PFSK-1 (cell line): ENCODE data around the gene SPAG9.

Experiments
- FOXP2 ChIP-seq: optimal IDR thresholded peaks from 2 replicates; pipeline ENCODE3; 2011; ENCODE audit warnings: borderline replicate concordance, control low read depth, inconsistent platforms; ENCODE audit not compliant: insufficient read depth; ENCODE audit errors: extremely low read length, extremely low read depth
- POLR2AphosphoS5 ChIP-seq: IDR thresholded peaks from 2 replicates; pipeline ENCODE4 v1.6.1; 2012; ENCODE audit warnings: low read depth, mild to moderate bottlenecking, control low read depth, low read length, moderate library complexity
- SIN3A ChIP-seq: IDR thresholded peaks from 2 replicates; pipeline ENCODE4 v1.6.1; 2012; ENCODE audit warnings: mild to moderate bottlenecking, low read length, moderate library complexity, borderline replicate concordance; ENCODE audit not compliant: insufficient read depth
- TAF1 ChIP-seq: IDR thresholded peaks from 2 replicates; pipeline ENCODE4 v1.6.1; 2012; ENCODE audit warnings: low read length, control low read depth, borderline replicate concordance; ENCODE audit not compliant: insufficient read depth
- TF ChIP-seq, protein P1 (sequence below), 2 experiments: IDR thresholded peaks; 2 replicates each; pipeline versions ENCODE4 v1.6.1 to v1.8.0; 2011 to 2012; ENCODE audit warnings: low read depth in 2 of 2, low read length in 2 of 2, control low read depth in 1 of 2, inconsistent platforms in 1 of 2, mild to moderate bottlenecking in 1 of 2, moderate library complexity in 1 of 2; ENCODE audit not compliant: insufficient read depth in 1 of 2

SPAG9 gene

GRCh38 chr17:51121620-51122472 is 1.2 kb upstream of the SPAG9 start:
- TF ChIP-seq FOXP2: no peak
- TF ChIP-seq TAF1: no peak
- TF ChIP-seq SIN3A: no peak
- TF ChIP-seq, protein P1, sequence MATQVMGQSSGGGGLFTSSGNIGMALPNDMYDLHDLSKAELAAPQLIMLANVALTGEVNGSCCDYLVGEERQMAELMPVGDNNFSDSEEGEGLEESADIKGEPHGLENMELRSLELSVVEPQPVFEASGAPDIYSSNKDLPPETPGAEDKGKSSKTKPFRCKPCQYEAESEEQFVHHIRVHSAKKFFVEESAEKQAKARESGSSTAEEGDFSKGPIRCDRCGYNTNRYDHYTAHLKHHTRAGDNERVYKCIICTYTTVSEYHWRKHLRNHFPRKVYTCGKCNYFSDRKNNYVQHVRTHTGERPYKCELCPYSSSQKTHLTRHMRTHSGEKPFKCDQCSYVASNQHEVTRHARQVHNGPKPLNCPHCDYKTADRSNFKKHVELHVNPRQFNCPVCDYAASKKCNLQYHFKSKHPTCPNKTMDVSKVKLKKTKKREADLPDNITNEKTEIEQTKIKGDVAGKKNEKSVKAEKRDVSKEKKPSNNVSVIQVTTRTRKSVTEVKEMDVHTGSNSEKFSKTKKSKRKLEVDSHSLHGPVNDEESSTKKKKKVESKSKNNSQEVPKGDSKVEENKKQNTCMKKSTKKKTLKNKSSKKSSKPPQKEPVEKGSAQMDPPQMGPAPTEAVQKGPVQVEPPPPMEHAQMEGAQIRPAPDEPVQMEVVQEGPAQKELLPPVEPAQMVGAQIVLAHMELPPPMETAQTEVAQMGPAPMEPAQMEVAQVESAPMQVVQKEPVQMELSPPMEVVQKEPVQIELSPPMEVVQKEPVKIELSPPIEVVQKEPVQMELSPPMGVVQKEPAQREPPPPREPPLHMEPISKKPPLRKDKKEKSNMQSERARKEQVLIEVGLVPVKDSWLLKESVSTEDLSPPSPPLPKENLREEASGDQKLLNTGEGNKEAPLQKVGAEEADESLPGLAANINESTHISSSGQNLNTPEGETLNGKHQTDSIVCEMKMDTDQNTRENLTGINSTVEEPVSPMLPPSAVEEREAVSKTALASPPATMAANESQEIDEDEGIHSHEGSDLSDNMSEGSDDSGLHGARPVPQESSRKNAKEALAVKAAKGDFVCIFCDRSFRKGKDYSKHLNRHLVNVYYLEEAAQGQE (IDR thresholded peaks at IDR 0.05; ENCODE audit: insufficient read depth in 1 of 2, low read depth in 2 of 2, low read length in 2 of 2): no peak
- TF ChIP-seq POLR2AphosphoS5: no peak

- TF ChIP-seq POLR2AphosphoS5 (no peak), SIN3A (no peak; the same call in 1 of the 2 replicates), FOXP2 (no peak)
- TF ChIP-seq, protein P1 (IDR thresholded peaks at IDR 0.05; ENCODE audit: insufficient read depth in 1 of 2, low read depth in 2 of 2, low read length in 2 of 2): no peak
Measured at GRCh38 chr17:51120357-51120738, 320 bp downstream of the SPAG9 start.

- TF ChIP-seq POLR2AphosphoS5: no peak
- TF ChIP-seq, protein P1 (IDR thresholded peaks at IDR 0.05; ENCODE audit: insufficient read depth in 1 of 2, low read depth in 2 of 2, low read length in 2 of 2): peak; percentile 64 to 89
- TF ChIP-seq SIN3A: peak; percentile 67; the same call in 1 of the 2 replicates
Measured at GRCh38 chr17:51119415-51120356, 982 bp downstream of the SPAG9 start.

GRCh38 chr17:51118330-51119195 is 2.1 kb downstream of the SPAG9 start:
- TF ChIP-seq SIN3A (no peak), POLR2AphosphoS5 (no peak), FOXP2 (no peak), TAF1 (no peak)
- TF ChIP-seq, protein P1 (IDR thresholded peaks at IDR 0.05; ENCODE audit: insufficient read depth in 1 of 2, low read depth in 2 of 2, low read length in 2 of 2): no peak
